Heart left ventricle (tissue), 13 donors: Measurements from ENCODE around the gene CNTN4.

Experiments used
- POLR2A ChIP-seq, 2 donors: fragments of 450-650 bp; IDR thresholded peaks; one replicate each; pipeline ENCODE4 v1.6.1; 2017; ENCODE audit warnings: antibody characterized with exemption in 2 of 2, mild to moderate bottlenecking in 2 of 2, moderate library complexity in 2 of 2
- TF ChIP-seq, protein P1 (sequence below), 12 donors: fragments of 200-600 bp; sonication (generic) in 4 of 12; IDR thresholded peaks; one replicate each; pipeline versions ENCODE4 v1.5.0 to v1.8.0; 2018 to 2022; ENCODE audit warnings: antibody characterized with exemption in 12 of 12, mild to moderate bottlenecking in 5 of 12
- donor health status: ischemic (EF 13 %, LVEDD 7.1; RV severe dilation, severe dysfunction).
- donor health status: DM: no; HTN: yes; CAD: no.
- donor health status: DM: no; HTN: no; CAD: no.
- donor health status: ischemic (EF 25% LVEDD 6.9; RV normal size, moderate dysfunction).
- donor health status: ischemic (EF 25% LVEDD 5.7; RV mildly dilated, moderate dysfunction).
- donor health status: ischemic (EF 35%, LVEDD 5.7; RV mildly dilated, moderate dysfunction).
- donor health status: nonischemic (EF 11% LVEDD 7.7; RV severe dilation, severe dysfunction).
- donor health status: DM: yes; HTN: yes; CAD: no.
- donor health status: PGD.
- donor health status: ischemic (EF 29% LVEDD 5.4; RV normal size, mild dysfunction).
- donor health status: nonischemic (EF 23%, LVEDD 6.1; RV moderate dilation, normal function).

GRCh38 chr3:2792432-2792831, 693.8 kb downstream of the CNTN4 start:
- TF ChIP-seq, protein P1, sequence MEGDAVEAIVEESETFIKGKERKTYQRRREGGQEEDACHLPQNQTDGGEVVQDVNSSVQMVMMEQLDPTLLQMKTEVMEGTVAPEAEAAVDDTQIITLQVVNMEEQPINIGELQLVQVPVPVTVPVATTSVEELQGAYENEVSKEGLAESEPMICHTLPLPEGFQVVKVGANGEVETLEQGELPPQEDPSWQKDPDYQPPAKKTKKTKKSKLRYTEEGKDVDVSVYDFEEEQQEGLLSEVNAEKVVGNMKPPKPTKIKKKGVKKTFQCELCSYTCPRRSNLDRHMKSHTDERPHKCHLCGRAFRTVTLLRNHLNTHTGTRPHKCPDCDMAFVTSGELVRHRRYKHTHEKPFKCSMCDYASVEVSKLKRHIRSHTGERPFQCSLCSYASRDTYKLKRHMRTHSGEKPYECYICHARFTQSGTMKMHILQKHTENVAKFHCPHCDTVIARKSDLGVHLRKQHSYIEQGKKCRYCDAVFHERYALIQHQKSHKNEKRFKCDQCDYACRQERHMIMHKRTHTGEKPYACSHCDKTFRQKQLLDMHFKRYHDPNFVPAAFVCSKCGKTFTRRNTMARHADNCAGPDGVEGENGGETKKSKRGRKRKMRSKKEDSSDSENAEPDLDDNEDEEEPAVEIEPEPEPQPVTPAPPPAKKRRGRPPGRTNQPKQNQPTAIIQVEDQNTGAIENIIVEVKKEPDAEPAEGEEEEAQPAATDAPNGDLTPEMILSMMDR (IDR thresholded peaks at IDR 0.05), result no peak
- no peak for TF ChIP-seq POLR2A (IDR thresholded peaks at IDR 0.05)
